Measurements from ENCODE around the gene FAM168A.

GRCh38 chr11:73458201-73458600 lies 139.7 kb downstream of the FAM168A start:
- TF ChIP-seq YY1 (IDR thresholded peaks at IDR 0.05; ENCODE audit: insufficient read depth, insufficient read length) (no peak), ZNF274 (IDR thresholded peaks at IDR 0.05; ENCODE audit: low read depth, low read length) (no peak)
